CD4-positive, alpha-beta T cell (primary cell): ENCODE data around the gene CD207. TPM values are rescaled to one million over a fixed set of nuclear protein-coding genes. Genes with fewer than 3 reads are reported as not detected.
A peak's percentile ranks its signal among the peaks of the same experiment; 100 is the strongest.

Experiments
- ATAC-seq: fragments of 200-7000 bp; cut with Tn5 transposase; one replicate; pipeline ENCODE4 v1.10.0; 2022; ENCODE audit warnings: mild to moderate bottlenecking; ENCODE audit not compliant: poor library complexity
- CTCF ChIA-PET: fragments of 350-600 bp; sonication (Branson Sonifier 250); formaldehyde crosslinking; loops from one replicate; lab custom pipeline; 2021; ENCODE audit warnings: antibody characterized with exemption, inconsistent platforms; lab: Charles Lee
- POLR2A ChIA-PET: fragments of 350-600 bp; sonication (Branson Sonifier 250); formaldehyde crosslinking; loops from one replicate; lab custom pipeline; 2021; ENCODE audit warnings: antibody characterized with exemption, inconsistent platforms; lab: Charles Lee
- DNase-seq, 14 experiments: peaks; one replicate each; pipeline ENCODE4 v3.0.0-alpha.2; 2013 to 2020; ENCODE audit warnings: mixed read lengths in 2 of 14
- H3K27ac ChIP-seq, 2 donors: one replicate each; pipeline versions ENCODE4 v1.5.1 to v1.7.0; 2013; ENCODE audit warnings: low read length in 2 of 2, low read depth in 1 of 2, mild to moderate bottlenecking in 1 of 2
- H3K27me3 ChIP-seq, 2 experiments: 1 replicate in 1 of 2; 2 replicates in 1 of 2; pipeline versions ENCODE4 v1.6.1 to v1.7.0; 2013; ENCODE audit warnings: low read length in 2 of 2, control low read depth in 1 of 2, mild to moderate bottlenecking in 1 of 2, moderate library complexity in 1 of 2; ENCODE audit not compliant: insufficient read depth in 2 of 2, control insufficient read depth in 1 of 2
- H3K36me3 ChIP-seq: one replicate; pipeline ENCODE4 v1.6.1; 2013; ENCODE audit warnings: low read length, control low read depth; ENCODE audit not compliant: insufficient read depth
- H3K4me1 ChIP-seq: one replicate; pipeline ENCODE4 v1.6.1; 2013; ENCODE audit warnings: low read length, control low read depth; ENCODE audit not compliant: insufficient read depth
- H3K4me3 ChIP-seq: one replicate; pipeline ENCODE4 v1.5.1; 2013; ENCODE audit warnings: mild to moderate bottlenecking, low read length, moderate library complexity
- H3K9me3 ChIP-seq, 2 experiments: 1 replicate in 1 of 2; 2 replicates in 1 of 2; pipeline versions ENCODE4 v1.6.1 to v1.7.0; 2013; ENCODE audit warnings: low read length in 2 of 2, mild to moderate bottlenecking in 2 of 2, control low read depth in 1 of 2, moderate library complexity in 1 of 2; ENCODE audit not compliant: control insufficient read depth in 1 of 2, insufficient read depth in 1 of 2
- H3K27ac Mint-ChIP-seq: one replicate; pipeline ENCODE4 v1.8.0; 2020; ENCODE audit warnings: mixed read lengths
- H3K27me3 Mint-ChIP-seq: one replicate; pipeline ENCODE4 v1.8.0; 2021; ENCODE audit warnings: mixed read lengths
- H3K36me3 Mint-ChIP-seq: one replicate; pipeline ENCODE4 v1.8.0; 2021; ENCODE audit warnings: low read depth, mixed read lengths
- H3K4me1 Mint-ChIP-seq: one replicate; pipeline ENCODE4 v1.8.0; 2021; ENCODE audit warnings: low read depth, mixed read lengths
- H3K4me3 Mint-ChIP-seq: one replicate; pipeline ENCODE4 v1.8.0; 2020; ENCODE audit warnings: mild to moderate bottlenecking, mixed read lengths
- H3K9me3 Mint-ChIP-seq: one replicate; pipeline ENCODE4 v1.8.0; 2020; ENCODE audit warnings: mixed read lengths
- intact Hi-C, 2 experiments: fragments of 100-400 bp; cut with DNase I in 1 of 2; cut with micrococcal nuclease in 1 of 2; formaldehyde crosslinking; loops; one replicate each; pipeline versions ENCODE4 v1.15.1 to v1.9.0; 2023 to 2025; cut with DNase I, micrococcal nuclease
- total RNA-seq, 174 experiments: library from RNA in 2 of 174; stranded (reverse) in 2 of 174; gene quantifications; one replicate each; pipeline ENCODE4 v1.2.3 and lab custom pipeline; 2021 to 2026
- TF ChIP-seq, protein P1 (sequence below): fragments of 200-600 bp; IDR thresholded peaks from one replicate; pipeline ENCODE4 v1.8.0; 2022; ENCODE audit warnings: antibody characterized with exemption, mild to moderate bottlenecking

The CD207 gene
- total RNA-seq, 2 experiments from 2014 or later = 0.25 TPM; not detected in 1

GRCh38 chr2:70861777-70862625 is 26.4 kb upstream of the CD207 start:
- no peaks in the 10 kb centered on the region for H3K36me3 ChIP-seq
- peaks cover 50% of the 10 kb centered on the region for H3K27me3 Mint-ChIP-seq
- H3K9me3 Mint-ChIP-seq = no peaks in the 10 kb centered on the region
- H3K27me3 ChIP-seq = peaks cover 14 to 20% of the 10 kb centered on the region in 2 experiments
- intact Hi-C loops = loop anchor here (5.0 kb wide), 2 partner anchors 70 to 560 kb away; partner anchors contain the start of genes FAM136A (in 1 of the 2) and FIGLA (in 1 of the 2)
- H3K27ac Mint-ChIP-seq = no peak overlapping the region
- no peaks in the 10 kb centered on the region for H3K9me3 ChIP-seq
- H3K4me1 ChIP-seq = peaks cover 6% of the 10 kb centered on the region
- ATAC-seq = peak; percentile 74
- peak; percentile 51 to 84 (median 60) for DNase-seq
- H3K4me1 Mint-ChIP-seq = peaks cover 5% of the 10 kb centered on the region
- H3K36me3 Mint-ChIP-seq = no peaks in the 10 kb centered on the region
- TF ChIP-seq, protein P1, sequence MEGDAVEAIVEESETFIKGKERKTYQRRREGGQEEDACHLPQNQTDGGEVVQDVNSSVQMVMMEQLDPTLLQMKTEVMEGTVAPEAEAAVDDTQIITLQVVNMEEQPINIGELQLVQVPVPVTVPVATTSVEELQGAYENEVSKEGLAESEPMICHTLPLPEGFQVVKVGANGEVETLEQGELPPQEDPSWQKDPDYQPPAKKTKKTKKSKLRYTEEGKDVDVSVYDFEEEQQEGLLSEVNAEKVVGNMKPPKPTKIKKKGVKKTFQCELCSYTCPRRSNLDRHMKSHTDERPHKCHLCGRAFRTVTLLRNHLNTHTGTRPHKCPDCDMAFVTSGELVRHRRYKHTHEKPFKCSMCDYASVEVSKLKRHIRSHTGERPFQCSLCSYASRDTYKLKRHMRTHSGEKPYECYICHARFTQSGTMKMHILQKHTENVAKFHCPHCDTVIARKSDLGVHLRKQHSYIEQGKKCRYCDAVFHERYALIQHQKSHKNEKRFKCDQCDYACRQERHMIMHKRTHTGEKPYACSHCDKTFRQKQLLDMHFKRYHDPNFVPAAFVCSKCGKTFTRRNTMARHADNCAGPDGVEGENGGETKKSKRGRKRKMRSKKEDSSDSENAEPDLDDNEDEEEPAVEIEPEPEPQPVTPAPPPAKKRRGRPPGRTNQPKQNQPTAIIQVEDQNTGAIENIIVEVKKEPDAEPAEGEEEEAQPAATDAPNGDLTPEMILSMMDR = peak; percentile 89
- H3K4me3 ChIP-seq = no peak overlapping the region
- ChIA-PET CTCF (interaction anchor here (0.8 kb wide), 1 partner anchor 9 kb away, joined by 3 read pairs; no protein-coding TSS in a partner anchor), POLR2A (no interaction called here)
- no peak overlapping the region for H3K27ac ChIP-seq
- H3K4me3 Mint-ChIP-seq = no peak overlapping the region

DNA sequence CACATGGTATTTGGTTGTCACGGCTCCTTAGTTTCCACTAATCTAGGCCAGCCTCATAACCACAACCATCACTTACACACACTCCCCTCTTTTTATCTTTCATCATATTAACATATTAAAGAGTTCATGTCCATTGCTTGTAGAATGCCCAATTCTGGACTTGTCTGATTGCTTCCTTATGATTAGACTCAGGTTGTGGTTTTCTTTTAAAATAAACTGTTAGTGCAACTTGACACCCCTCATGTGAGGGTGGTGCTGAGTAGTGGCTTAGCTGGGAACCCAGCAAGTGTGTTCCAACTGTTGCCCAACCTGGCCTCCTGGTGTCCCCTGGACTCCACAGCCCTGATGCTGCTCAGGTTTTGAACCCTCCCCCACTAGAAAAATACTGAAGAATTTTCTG is 20.1 kb upstream of the CD207 start:
- Mint-ChIP-seq H3K27me3 (peaks cover 13% of the 10 kb centered on the region), H3K9me3 (no peaks in the 10 kb centered on the region), H3K4me3 (no peak overlapping the region), H3K36me3 (no peaks in the 10 kb centered on the region), H3K27ac (no peak overlapping the region), H3K4me1 (peaks cover 22% of the 10 kb centered on the region)
- intact Hi-C loops = loop anchor here in 1 of 2 experiments (10.0 kb wide), 1 partner anchor 149 kb away; no protein-coding TSS in a partner anchor
- ChIA-PET POLR2A (no interaction called here), CTCF (no interaction called here)
- Histone ChIP-seq H3K4me3 (no peak overlapping the region), H3K36me3 (no peaks in the 10 kb centered on the region), H3K27me3 (peaks cover 4% of the 10 kb centered on the region in 2 experiments), H3K27ac (no peak overlapping the region), H3K9me3 (no peaks in the 10 kb centered on the region), H3K4me1 (peaks cover 5% of the 10 kb centered on the region)
- DNase-seq (no peak), ATAC-seq (no peak)
- TF ChIP-seq, protein P1 = no peak

DNA sequence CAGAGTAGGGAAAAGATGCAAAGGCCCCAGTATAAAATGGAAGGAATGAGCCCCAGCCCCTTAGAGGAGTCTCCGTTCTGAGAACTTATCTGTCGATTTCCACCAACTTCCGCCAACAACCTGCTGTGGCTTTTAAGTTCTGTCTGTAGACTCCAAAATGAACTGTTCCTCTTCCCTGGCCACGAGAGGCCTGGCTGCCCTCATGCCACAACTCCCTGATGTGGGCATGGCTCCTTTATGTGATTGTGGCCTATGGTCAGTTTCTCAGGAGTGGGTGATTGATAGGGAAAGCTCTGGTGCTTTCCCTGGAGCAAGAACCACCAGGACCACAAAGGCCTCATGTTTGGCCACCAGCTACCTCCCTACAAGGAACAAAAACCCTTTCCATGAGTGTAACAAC is 18.8 kb upstream of the CD207 start:
- H3K9me3 ChIP-seq = no peaks in the 10 kb centered on the region
- no peak for ATAC-seq
- Mint-ChIP-seq H3K4me1 (peaks cover 24% of the 10 kb centered on the region), H3K9me3 (no peaks in the 10 kb centered on the region), H3K36me3 (no peaks in the 10 kb centered on the region), H3K4me3 (no peak overlapping the region), H3K27ac (no peak overlapping the region), H3K27me3 (peaks cover 6% of the 10 kb centered on the region)
- H3K27me3 ChIP-seq = no peaks in the 10 kb centered on the region
- intact Hi-C loops = loop anchor here in 1 of 2 experiments (10.0 kb wide), 1 partner anchor 150 kb away; no protein-coding TSS in a partner anchor
- ChIA-PET POLR2A (no interaction called here), CTCF (no interaction called here)
- H3K36me3 ChIP-seq = no peaks in the 10 kb centered on the region
- H3K27ac ChIP-seq = no peak overlapping the region
- no peak for DNase-seq
- H3K4me1 ChIP-seq = peaks cover 6% of the 10 kb centered on the region
- no peak overlapping the region for H3K4me3 ChIP-seq
- TF ChIP-seq, protein P1 = no peak
